ENCODE data around the gene SLC25A30.

GRCh38 chr13:45456196-45456972 lies 38.2 kb upstream of the SLC25A30 start:
- TF ChIP-seq CTCF (IDR thresholded peaks at IDR 0.05) (no peak), POLR2A (IDR thresholded peaks at IDR 0.05) (no peak)

Measured in right lobe of liver (tissue), 4 donors.